GM23338 (cell line): ENCODE data around the gene TTYH3. TPM values are rescaled to one million over a fixed set of nuclear protein-coding genes. Genes with fewer than 3 reads are reported as not detected.

Source experiments
- ATAC-seq: fragments of 200-7000 bp; cut with Tn5 transposase; 3 replicates; pipeline ENCODE4 v1.9.1; 2020
- DNase-seq: peaks from one replicate; pipeline ENCODE4 v3.0.0-alpha.2; 2015; ENCODE audit warnings: low spot score
- H2AFZ ChIP-seq: fragments of 200-600 bp; sonication (generic); 2 replicates; pipeline ENCODE4 v1.8.0; 2016; ENCODE audit warnings: antibody characterized with exemption, mild to moderate bottlenecking, moderate library complexity
- H3F3A ChIP-seq: fragments of 200-600 bp; sonication (generic); replicated peaks from 2 replicates; pipeline ENCODE4 v1.8.0; 2017; ENCODE audit warnings: antibody characterized with exemption, mixed run types, low read depth
- H3K27ac ChIP-seq: fragments of 200-600 bp; sonication (generic); 2 replicates; pipeline ENCODE4 v1.6.1; 2016; ENCODE audit warnings: low read depth
- H3K27me3 ChIP-seq: fragments of 200-600 bp; sonication (generic); 2 replicates; pipeline ENCODE4 v1.8.0; 2016; ENCODE audit warnings: mild to moderate bottlenecking, mixed run types, moderate library complexity; ENCODE audit not compliant: insufficient read depth
- H3K36me3 ChIP-seq: fragments of 200-600 bp; sonication (generic); 2 replicates; pipeline ENCODE4 v1.8.0; 2016; ENCODE audit warnings: mild to moderate bottlenecking; ENCODE audit not compliant: insufficient read depth
- H3K4me1 ChIP-seq: fragments of 200-600 bp; sonication (generic); 2 replicates; pipeline ENCODE4 v1.8.0; 2016; ENCODE audit warnings: mild to moderate bottlenecking, moderate library complexity; ENCODE audit not compliant: insufficient read depth
- H3K4me2 ChIP-seq: fragments of 200-600 bp; sonication (generic); 2 replicates; pipeline ENCODE4 v1.7.1; 2017; ENCODE audit warnings: mixed run types
- H3K4me3 ChIP-seq: fragments of 200-600 bp; sonication (generic); 2 replicates; pipeline ENCODE4 v1.6.1; 2016; ENCODE audit warnings: mixed run types
- H3K79me2 ChIP-seq: fragments of 200-600 bp; sonication (generic); replicated peaks from 2 replicates; pipeline ENCODE4 v1.8.0; 2017; ENCODE audit warnings: mild to moderate bottlenecking; ENCODE audit not compliant: insufficient read depth
- H3K9me2 ChIP-seq: fragments of 200-600 bp; sonication (generic); 2 replicates; pipeline ENCODE4 v1.8.0; 2017; ENCODE audit not compliant: insufficient read depth
- H4K20me1 ChIP-seq: fragments of 200-600 bp; sonication (generic); replicated peaks from 2 replicates; pipeline ENCODE4 v1.8.0; 2017; ENCODE audit warnings: mild to moderate bottlenecking; ENCODE audit not compliant: insufficient read depth
- H3K27ac Mint-ChIP-seq: 2 replicates; pipeline ENCODE4 v1.8.0; 2020; ENCODE audit warnings: inconsistent platforms, mild to moderate bottlenecking, moderate library complexity, mixed read lengths
- H3K27me3 Mint-ChIP-seq: 3 replicates; pipeline ENCODE4 v1.8.0; 2022; ENCODE audit warnings: low read depth, mild to moderate bottlenecking, moderate library complexity, mixed read lengths, inconsistent platforms; ENCODE audit not compliant: insufficient read depth, poor library complexity
- H3K36me3 Mint-ChIP-seq: 3 replicates; pipeline ENCODE4 v1.8.0; 2021; ENCODE audit warnings: low read depth, mild to moderate bottlenecking, inconsistent platforms, moderate library complexity, mixed read lengths
- H3K4me1 Mint-ChIP-seq: 3 replicates; pipeline ENCODE4 v1.8.0; 2020; ENCODE audit warnings: mild to moderate bottlenecking, inconsistent platforms, mixed read lengths
- H3K4me3 Mint-ChIP-seq: 3 replicates; pipeline ENCODE4 v1.8.0; 2021; ENCODE audit warnings: moderate library complexity, mild to moderate bottlenecking, inconsistent platforms, mixed read lengths
- H3K9me3 Mint-ChIP-seq: 3 replicates; pipeline ENCODE4 v1.8.0; 2020; ENCODE audit warnings: moderate library complexity, mild to moderate bottlenecking, inconsistent platforms, mixed read lengths
- EZH2phosphoT487 ChIP-seq: fragments of 200-600 bp; sonication (generic); IDR thresholded peaks from one replicate; pipeline ENCODE4 v1.8.1; 2018; ENCODE audit warnings: antibody characterized with exemption; ENCODE audit not compliant: unreplicated experiment
- JUNB ChIP-seq: IDR thresholded peaks from one replicate; pipeline ENCODE4 v1.6.1; 2016; ENCODE audit warnings: antibody characterized with exemption; ENCODE audit not compliant: unreplicated experiment
- NANOG ChIP-seq: IDR thresholded peaks from 2 replicates; pipeline ENCODE4 v1.6.1; 2016; ENCODE audit warnings: antibody characterized with exemption, borderline replicate concordance
- POLR2AphosphoS5 ChIP-seq: IDR thresholded peaks from 2 replicates; pipeline ENCODE4 v1.6.1; 2016; ENCODE audit warnings: antibody characterized with exemption, low read depth
- REST ChIP-seq: IDR thresholded peaks from one replicate; pipeline ENCODE4 v1.6.1; 2018; ENCODE audit warnings: antibody characterized with exemption; ENCODE audit not compliant: unreplicated experiment
- STAT1 ChIP-seq: IDR thresholded peaks from one replicate; pipeline ENCODE4 v1.6.1; 2016; ENCODE audit warnings: antibody characterized with exemption; ENCODE audit not compliant: unreplicated experiment
- ZNF331 ChIP-seq: fragments of 250-450 bp; sonication (Bioruptor Pico); IDR thresholded peaks from 2 replicates; pipeline ENCODE4 v1.5.0; 2020; ENCODE audit warnings: low read depth, mild to moderate bottlenecking, moderate library complexity
- polyA plus RNA-seq: library from polyadenylated mRNA; unstranded; fragments of >200 nt; fragmentation: Nextera tagmentation; extraction: Ambion mirVana; gene quantifications from 2 replicates; pipeline ENCODE4 v1.2.1, GENCODE V29; 2016
- total RNA-seq: library from RNA; depleted of rRNA; stranded (reverse); fragments of >200 nt; shearing (Covaris generic); gene quantifications from 2 replicates; pipeline ENCODE4 v1.2.3, GENCODE V29; 2014

Gene TTYH3
- total and polyA plus RNA-seq, 2 experiments from 2014 or later: 59.6 to 126 TPM

GRCh38 chr7:2651847-2652735 is 20.3 kb downstream of the TTYH3 start:
- Mint-ChIP-seq H3K4me3 (no peak overlapping the region), H3K27ac (peak overlapping the region; percentile 31; the same call in 1 of the 2 replicates), H3K27me3 (peaks cover 11% of the 10 kb centered on the region), H3K4me1 (peaks cover 3% of the 10 kb centered on the region; the same call in 2 of the 3 replicates), H3K9me3 (no peaks in the 10 kb centered on the region), H3K36me3 (peaks cover 43% of the 10 kb centered on the region)
- TF ChIP-seq POLR2AphosphoS5: no peak
- no peak for TF ChIP-seq REST
- no peak for TF ChIP-seq ZNF331 (CRISPR knock-in tag)
- TF ChIP-seq EZH2phosphoT487: no peak
- no peak for TF ChIP-seq STAT1
- no peak for TF ChIP-seq JUNB
- no peak for TF ChIP-seq NANOG
- ATAC-seq (peak; percentile 12), DNase-seq (no peak)
- Histone ChIP-seq H3K27ac (no peak overlapping the region), H4K20me1 (no peaks in the 10 kb centered on the region), H3K4me2 (no peak overlapping the region), H3K9me2 (no peaks in the 10 kb centered on the region), H3K36me3 (peaks cover 6% of the 10 kb centered on the region; the same call in 1 of the 2 replicates), H3F3A (0 out of 2 replicates have a peak, but pooled peaks cover 4% of the 10 kb centered on the region), H3K4me3 (no peak overlapping the region), H3K4me1 (no peaks in the 10 kb centered on the region), H3K79me2 (no peaks in the 10 kb centered on the region; the same call in 1 of the 2 replicates), H2AFZ (no peak overlapping the region), H3K27me3 (no peaks in the 10 kb centered on the region)

GRCh38 chr7:2652736-2653060 is 20.9 kb downstream of the TTYH3 start:
- H3K79me2 ChIP-seq: no peaks in the 10 kb centered on the region; the same call in 1 of the 2 replicates
- H3K36me3 ChIP-seq: peaks cover 6% of the 10 kb centered on the region; the same call in 1 of the 2 replicates
- no peaks in the 10 kb centered on the region for H3K4me1 ChIP-seq
- Mint-ChIP-seq H3K4me1 (peaks cover 3% of the 10 kb centered on the region; the same call in 2 of the 3 replicates), H3K4me3 (no peak overlapping the region), H3K9me3 (no peaks in the 10 kb centered on the region), H3K36me3 (peaks cover 46% of the 10 kb centered on the region), H3K27ac (peak overlapping the region; percentile 31; the same call in 1 of the 2 replicates), H3K27me3 (peaks cover 11% of the 10 kb centered on the region)
- DNase-seq: no peak
- H3K9me2 ChIP-seq: no peaks in the 10 kb centered on the region
- H3K27ac ChIP-seq: no peak overlapping the region
- no peaks in the 10 kb centered on the region for H4K20me1 ChIP-seq
- no peak overlapping the region for H3K4me3 ChIP-seq
- H3F3A ChIP-seq: 0 out of 2 replicates have a peak, but pooled peaks cover 4% of the 10 kb centered on the region
- H3K27me3 ChIP-seq: no peaks in the 10 kb centered on the region
- no peak overlapping the region for H3K4me2 ChIP-seq
- ATAC-seq: no peak
- TF ChIP-seq STAT1: no peak
- H2AFZ ChIP-seq: no peak overlapping the region
